Tibial nerve (tissue), 4 donors: ENCODE data around the gene IL22RA1. TPM values are rescaled to one million over a fixed set of nuclear protein-coding genes. Genes with fewer than 3 reads are reported as not detected.

ENCODE experiments used
- DNase-seq, 2 donors: peaks; one replicate each; pipeline ENCODE4 v3.0.0-alpha.2; 2019; ENCODE audit warnings: low spot score in 2 of 2
- H3K27ac ChIP-seq, 4 donors: fragments of 200-600 bp; sonication (generic) in 3 of 4; one replicate each; pipeline ENCODE4 v1.5.1; 2017 to 2019; ENCODE audit warnings: mild to moderate bottlenecking in 1 of 4
- H3K27me3 ChIP-seq, 2 donors: fragments of 200-600 bp; sonication (generic) in 1 of 2; one replicate each; pipeline versions ENCODE4 v1.5.1 to v1.6.0; 2017 to 2019
- H3K36me3 ChIP-seq, 3 donors: fragments of 200-600 bp; sonication (generic); one replicate each; pipeline ENCODE4 v1.5.1; 2018 to 2019
- H3K4me1 ChIP-seq, 4 donors: fragments of 200-600 bp; sonication (generic) in 3 of 4; one replicate each; pipeline ENCODE4 v1.5.1; 2017 to 2019
- H3K4me3 ChIP-seq, 4 donors: fragments of 200-600 bp; sonication (generic) in 3 of 4; one replicate each; pipeline ENCODE4 v1.5.1; 2017 to 2019; ENCODE audit warnings: mild to moderate bottlenecking in 1 of 4, moderate library complexity in 1 of 4
- H3K9me3 ChIP-seq, 4 donors: fragments of 200-600 bp; sonication (generic) in 3 of 4; one replicate each; pipeline ENCODE4 v1.5.1; 2017 to 2019
- EP300 ChIP-seq, 2 donors: sonication (generic); formaldehyde crosslinking; IDR thresholded peaks; one replicate each; pipeline ENCODE4 v1.6.1; 2017; ENCODE audit warnings: antibody characterized with exemption in 2 of 2, mild to moderate bottlenecking in 1 of 2
- POLR2A ChIP-seq, 2 donors: fragments of 450-650 bp; IDR thresholded peaks; one replicate each; pipeline ENCODE4 v1.6.1; 2017; ENCODE audit warnings: antibody characterized with exemption in 2 of 2, mild to moderate bottlenecking in 2 of 2, moderate library complexity in 2 of 2
- WGBS, 2 donors: methylation state at CpG; one replicate each; pipeline ENCODE4 v1.1.5; 2018; 5-methylcytosine and 5-hydroxymethylcytosine counted together
- total RNA-seq, 4 donors: library from RNA; depleted of rRNA; stranded (reverse); fragments of >200 nt; gene quantifications; one replicate each; pipeline ENCODE4 v1.1.0, GENCODE V29; 2016
- TF ChIP-seq, protein P1 (sequence below), 5 experiments: fragments of 200-600 bp in 3 of 5; fragments of 450-650 bp in 2 of 5; sonication (generic) in 3 of 5; IDR thresholded peaks; one replicate each; pipeline ENCODE4 v1.5.1; 2016 to 2019; ENCODE audit warnings: antibody characterized with exemption in 5 of 5, mild to moderate bottlenecking in 3 of 5, moderate library complexity in 2 of 5

Gene IL22RA1
- total RNA-seq, 4 donors from 2014 or later, result not detected

DNA sequence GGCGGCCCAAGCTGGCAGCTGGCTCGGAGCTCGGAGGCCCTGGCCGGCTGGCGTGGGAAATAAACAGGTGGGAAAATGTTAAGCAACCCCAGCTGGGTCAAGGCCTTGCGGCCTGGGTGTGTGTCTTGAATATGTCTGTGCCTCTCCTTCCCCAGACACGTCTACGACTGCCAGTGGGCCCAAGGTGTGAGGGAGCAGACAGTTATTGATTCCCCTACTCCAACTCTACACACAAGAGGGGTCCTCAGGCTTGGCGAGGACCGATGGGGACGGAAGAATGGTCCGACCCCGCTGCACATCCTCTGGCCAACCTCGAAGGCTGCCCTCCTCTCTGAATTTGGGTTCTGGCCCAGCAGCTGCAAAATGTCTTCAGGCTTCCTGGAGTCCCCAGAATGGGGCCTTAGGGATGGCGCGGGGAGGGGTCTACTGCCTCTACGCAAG is 2.2 kb downstream of the IL22RA1 start:
- Histone ChIP-seq H3K36me3 (no peaks in the 10 kb centered on the region), H3K4me1 (peaks cover 0 to 11% (median 0%) of the 10 kb centered on the region in 4 donors), H3K4me3 (no peak overlapping the region), H3K27me3 (no peaks in the 10 kb centered on the region), H3K27ac (no peak overlapping the region), H3K9me3 (no peaks in the 10 kb centered on the region)
- no peak for DNase-seq
- TF ChIP-seq EP300 (IDR thresholded peaks at IDR 0.05) (no peak), POLR2A (IDR thresholded peaks at IDR 0.05) (no peak)
- TF ChIP-seq, protein P1, sequence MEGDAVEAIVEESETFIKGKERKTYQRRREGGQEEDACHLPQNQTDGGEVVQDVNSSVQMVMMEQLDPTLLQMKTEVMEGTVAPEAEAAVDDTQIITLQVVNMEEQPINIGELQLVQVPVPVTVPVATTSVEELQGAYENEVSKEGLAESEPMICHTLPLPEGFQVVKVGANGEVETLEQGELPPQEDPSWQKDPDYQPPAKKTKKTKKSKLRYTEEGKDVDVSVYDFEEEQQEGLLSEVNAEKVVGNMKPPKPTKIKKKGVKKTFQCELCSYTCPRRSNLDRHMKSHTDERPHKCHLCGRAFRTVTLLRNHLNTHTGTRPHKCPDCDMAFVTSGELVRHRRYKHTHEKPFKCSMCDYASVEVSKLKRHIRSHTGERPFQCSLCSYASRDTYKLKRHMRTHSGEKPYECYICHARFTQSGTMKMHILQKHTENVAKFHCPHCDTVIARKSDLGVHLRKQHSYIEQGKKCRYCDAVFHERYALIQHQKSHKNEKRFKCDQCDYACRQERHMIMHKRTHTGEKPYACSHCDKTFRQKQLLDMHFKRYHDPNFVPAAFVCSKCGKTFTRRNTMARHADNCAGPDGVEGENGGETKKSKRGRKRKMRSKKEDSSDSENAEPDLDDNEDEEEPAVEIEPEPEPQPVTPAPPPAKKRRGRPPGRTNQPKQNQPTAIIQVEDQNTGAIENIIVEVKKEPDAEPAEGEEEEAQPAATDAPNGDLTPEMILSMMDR (IDR thresholded peaks at IDR 0.05), result no peak
- 87 to 90% methylated on average over 17 of the region's 17 CpGs for WGBS, 2 donors

GRCh38 chr1:24139841-24140425 is 3.0 kb downstream of the IL22RA1 start:
- no peaks in the 10 kb centered on the region for H3K27me3 ChIP-seq
- no peak overlapping the region for H3K4me3 ChIP-seq
- TF ChIP-seq EP300 (IDR thresholded peaks at IDR 0.05) (no peak), POLR2A (IDR thresholded peaks at IDR 0.05) (no peak)
- TF ChIP-seq, protein P1 (IDR thresholded peaks at IDR 0.05), result no peak
- 85 to 91% methylated on average over 11 of the region's 11 CpGs for WGBS, 2 donors
- no peaks in the 10 kb centered on the region for H3K36me3 ChIP-seq
- no peak for DNase-seq
- H3K9me3 ChIP-seq, result no peaks in the 10 kb centered on the region
- no peak overlapping the region for H3K27ac ChIP-seq
- peaks cover 0 to 11% (median 0%) of the 10 kb centered on the region in 4 donors for H3K4me1 ChIP-seq

DNA sequence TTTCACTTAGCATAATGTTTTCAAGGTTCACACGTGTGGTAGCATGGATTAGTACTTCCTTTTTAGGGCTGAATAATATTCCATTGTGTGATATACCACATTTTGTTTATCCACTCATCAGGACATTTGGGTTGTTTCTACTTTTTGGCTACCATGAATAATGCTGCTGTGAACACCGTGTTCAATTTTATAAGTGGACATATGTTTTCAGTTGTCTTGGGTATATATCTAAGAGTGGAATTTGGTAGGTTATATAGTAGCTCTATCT is 3.8 kb downstream of the IL22RA1 start:
- no peak overlapping the region for H3K4me3 ChIP-seq
- peaks cover 0 to 11% (median 0%) of the 10 kb centered on the region in 4 donors for H3K4me1 ChIP-seq
- H3K27me3 ChIP-seq, result no peaks in the 10 kb centered on the region
- no peak for TF ChIP-seq EP300 (IDR thresholded peaks at IDR 0.05)
- TF ChIP-seq POLR2A (IDR thresholded peaks at IDR 0.05), result no peak
- TF ChIP-seq, protein P1 (IDR thresholded peaks at IDR 0.05), result no peak
- no peak overlapping the region for H3K27ac ChIP-seq
- WGBS, 2 donors, result 71 to 75% methylated on average over 2 of the region's 2 CpGs
- DNase-seq, result no peak
- H3K9me3 ChIP-seq, result no peaks in the 10 kb centered on the region
- H3K36me3 ChIP-seq, result no peaks in the 10 kb centered on the region

DNA sequence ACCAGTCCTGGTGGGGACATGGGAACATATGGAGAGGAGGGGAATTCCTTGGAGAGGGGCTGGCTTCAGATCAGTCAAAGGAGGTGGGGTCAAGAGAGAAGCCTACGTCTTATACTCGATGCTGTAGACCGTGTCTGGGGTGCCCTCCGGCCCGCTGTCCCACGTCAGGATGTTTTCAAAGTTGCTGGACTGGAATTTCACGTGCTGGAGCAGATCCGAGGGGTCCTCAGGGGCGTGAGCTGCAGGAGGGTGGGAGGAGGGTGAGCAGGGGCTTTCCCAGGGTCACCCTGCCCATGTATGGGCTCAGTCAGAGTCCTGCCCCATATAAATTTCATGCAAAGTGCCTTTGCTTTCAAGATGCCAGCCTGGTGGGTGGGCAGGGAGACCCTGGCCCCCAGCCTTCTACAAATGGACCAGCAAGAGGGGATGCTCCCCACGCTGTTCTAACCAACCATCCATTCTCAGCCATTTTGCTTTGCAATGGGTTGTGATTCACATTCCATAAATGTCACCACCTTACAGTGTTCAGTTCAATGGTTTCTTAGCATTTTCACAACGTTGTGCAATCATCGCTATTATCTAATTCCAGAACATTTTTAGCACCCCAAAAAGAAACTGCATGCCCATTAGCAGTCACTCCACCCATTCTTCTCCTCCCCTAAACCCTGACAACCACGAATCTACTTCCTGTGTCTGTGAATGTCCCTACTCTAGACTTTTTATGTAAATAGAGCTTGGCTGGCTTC is 4.3 kb downstream of the IL22RA1 start:
- Histone ChIP-seq H3K36me3 (no peaks in the 10 kb centered on the region), H3K4me3 (no peak overlapping the region), H3K9me3 (no peaks in the 10 kb centered on the region), H3K4me1 (peaks cover 0 to 11% (median 0%) of the 10 kb centered on the region in 4 donors), H3K27ac (no peak overlapping the region), H3K27me3 (no peaks in the 10 kb centered on the region)
- DNase-seq, result no peak
- 47 to 57% methylated on average over 13 of the region's 13 CpGs for WGBS, 2 donors
- TF ChIP-seq POLR2A (IDR thresholded peaks at IDR 0.05) (no peak), EP300 (IDR thresholded peaks at IDR 0.05) (no peak)
- TF ChIP-seq, protein P1 (IDR thresholded peaks at IDR 0.05), result no peak

DNA sequence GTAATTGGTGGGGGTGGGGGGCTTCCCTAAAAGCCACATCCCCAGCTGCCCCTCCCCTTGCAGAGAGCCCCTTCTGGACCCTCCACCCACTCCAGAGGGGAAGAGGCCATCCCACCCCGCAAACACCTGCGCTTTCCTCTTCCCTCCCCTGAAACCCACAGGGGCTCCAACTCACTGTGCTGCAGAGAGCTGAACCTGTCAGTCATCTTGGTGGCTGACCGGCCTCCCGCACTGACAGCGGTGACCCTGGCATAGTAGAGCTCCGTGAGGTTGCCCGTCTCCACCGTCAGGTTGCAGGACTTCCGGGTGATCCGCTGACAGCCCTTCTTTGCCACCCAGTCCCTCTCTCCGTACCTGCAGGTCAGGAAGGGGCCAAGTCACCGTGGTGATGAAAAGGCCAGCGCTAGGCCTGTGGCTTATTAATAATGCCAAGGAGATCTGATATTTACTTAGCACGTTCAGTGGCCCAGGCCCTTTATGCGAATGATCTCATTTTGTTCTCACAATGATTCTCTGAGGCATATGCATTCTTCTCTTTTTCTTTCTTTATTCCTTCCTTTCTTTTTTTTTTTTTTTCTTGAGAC is 5.9 kb downstream of the IL22RA1 start:
- DNase-seq, result no peak
- no peaks in the 10 kb centered on the region for H3K27me3 ChIP-seq
- no peak overlapping the region for H3K27ac ChIP-seq
- peaks cover 0 to under 1% (median 0%) of the 10 kb centered on the region in 4 donors for H3K9me3 ChIP-seq
- no peak for TF ChIP-seq POLR2A (IDR thresholded peaks at IDR 0.05)
- TF ChIP-seq, protein P1 (IDR thresholded peaks at IDR 0.05), result no peak
- TF ChIP-seq EP300 (IDR thresholded peaks at IDR 0.05), result no peak
- H3K4me1 ChIP-seq, result no peaks in the 10 kb centered on the region
- no peak overlapping the region for H3K4me3 ChIP-seq
- no peaks in the 10 kb centered on the region for H3K36me3 ChIP-seq
- WGBS, 2 donors, result 70 to 78% methylated on average over 15 of the region's 15 CpGs
